HPDE6-E6E7 (cell line): ENCODE results near the gene TMEM186.
"Not testable (repeated sequence)": the region's sequence is repeated elsewhere in the genome, so short reads cannot be mapped to it uniquely, and the experiment has no call there.

ENCODE experiments used
- DNase-seq: peaks from one replicate; pipeline ENCODE4 v3.0.0; 2011; ENCODE audit warnings: missing footprints; ENCODE audit errors: extremely low spot score

TMEM186 gene

GRCh38 chr16:8812162-8812843, 14.9 kb upstream of the TMEM186 start:
- no peak for DNase-seq

- no peak for DNase-seq
Measured at GRCh38 chr16:8808613-8809353, 11.3 kb upstream of the TMEM186 start.

- DNase-seq: no peak
Measured at GRCh38 chr16:8808009-8808408, 10.6 kb upstream of the TMEM186 start.

GRCh38 chr16:8807189-8807588, 9.8 kb upstream of the TMEM186 start:
- no peak for DNase-seq

GRCh38 chr16:8806272-8806983, 9.0 kb upstream of the TMEM186 start:
- no peak for DNase-seq

GRCh38 chr16:8804313-8804712, 6.9 kb upstream of the TMEM186 start:
- DNase-seq: no peak

GRCh38 chr16:8803733-8804132, 6.3 kb upstream of the TMEM186 start:
- DNase-seq: not testable (repeated sequence)

- DNase-seq: no peak
Measured at GRCh38 chr16:8801701-8802100, 4.3 kb upstream of the TMEM186 start.

- no peak for DNase-seq
Measured at GRCh38 chr16:8798535-8799157, 1.2 kb upstream of the TMEM186 start.

GRCh38 chr16:8798174-8798527, 712 bp upstream of the TMEM186 start:
- DNase-seq: no peak

GRCh38 chr16:8796469-8797363, 723 bp downstream of the TMEM186 start:
- no peak for DNase-seq

- DNase-seq: no peak
Measured at GRCh38 chr16:8795818-8796217, 1.6 kb downstream of the TMEM186 start.

GRCh38 chr16:8795091-8795490, 2.3 kb downstream of the TMEM186 start:
- DNase-seq: no peak

- no peak for DNase-seq
Measured at GRCh38 chr16:8788578-8789172, 8.8 kb downstream of the TMEM186 start.

GRCh38 chr16:8786316-8786715, 11.1 kb downstream of the TMEM186 start:
- not testable (repeated sequence) for DNase-seq

- DNase-seq: no peak
Measured at GRCh38 chr16:8785408-8785807, 12.0 kb downstream of the TMEM186 start.

GRCh38 chr16:8782673-8783072, 14.8 kb downstream of the TMEM186 start:
- DNase-seq: no peak

- no peak for DNase-seq
Measured at GRCh38 chr16:8781797-8782196, 15.6 kb downstream of the TMEM186 start.

GRCh38 chr16:8777217-8777616, 20.2 kb downstream of the TMEM186 start:
- no peak for DNase-seq

GRCh38 chr16:8776129-8776584, 21.3 kb downstream of the TMEM186 start:
- DNase-seq: peak; percentile 90

- no peak for DNase-seq
Measured at GRCh38 chr16:8775359-8775758, 22.1 kb downstream of the TMEM186 start.
